T-cell (primary cell): ENCODE results near the gene ATP6V0E2. TPM values are rescaled to one million over a fixed set of nuclear protein-coding genes. Genes with fewer than 3 reads are reported as not detected.
A peak's percentile ranks its signal among the peaks of the same experiment; 100 is the strongest.

ENCODE experiments used
- ATAC-seq, 4 experiments: fragments of 200-7000 bp in 3 of 4; fragments of 150-1000 bp in 1 of 4; cut with Tn5 transposase; replicated peaks in 1 of 4; 1 replicate in 3 of 4; 2 replicates in 1 of 4; pipeline ENCODE4 v1.10.0; 2021; ENCODE audit warnings: moderate library complexity in 3 of 4, mild to moderate bottlenecking in 2 of 4, moderate number of reproducible peaks in 1 of 4
- CTCF ChIA-PET, 2 donors: fragments of 300-600 bp; sonication (Branson Sonifier 250); formaldehyde crosslinking; loops; one replicate each; lab custom pipeline; 2022; ENCODE audit warnings: antibody characterized with exemption in 2 of 2; lab: Charles Lee
- POLR2A ChIA-PET, 2 donors: fragments of 300-600 bp; sonication (Branson Sonifier 250); formaldehyde crosslinking; loops; one replicate each; lab custom pipeline; 2022; ENCODE audit warnings: antibody characterized with exemption in 2 of 2; lab: Charles Lee
- DNase-seq, 35 experiments: peaks; one replicate each; pipeline versions ENCODE4 v3.0.0 to v3.0.0-alpha.2; 2013 to 2023
- H3K27ac ChIP-seq: one replicate; pipeline ENCODE4 v1.5.1; 2013; ENCODE audit warnings: low read length
- H3K27me3 ChIP-seq, 2 experiments: replicated peaks in 1 of 2; 1 replicate in 1 of 2; 2 replicates in 1 of 2; pipeline versions ENCODE4 v1.6.1 to v1.7.0; 2013; ENCODE audit warnings: low read length in 1 of 2, mixed read lengths in 1 of 2; ENCODE audit not compliant: control insufficient read depth in 2 of 2, insufficient read depth in 2 of 2; ENCODE audit errors: extremely low read depth in 1 of 2
- H3K36me3 ChIP-seq, 2 donors: 1 replicate in 1 of 2; 2 replicates in 1 of 2; pipeline versions ENCODE4 v1.6.1 to v1.7.0; 2013; ENCODE audit warnings: low read length in 1 of 2; ENCODE audit not compliant: control insufficient read depth in 2 of 2, insufficient read depth in 1 of 2; ENCODE audit errors: extremely low read depth in 1 of 2
- H3K4me1 ChIP-seq, 2 experiments: 1 replicate in 1 of 2; 2 replicates in 1 of 2; pipeline versions ENCODE4 v1.6.1 to v1.7.0; 2013; ENCODE audit warnings: low read length in 2 of 2, mixed read lengths in 1 of 2; ENCODE audit not compliant: insufficient read depth in 2 of 2, control insufficient read depth in 1 of 2; ENCODE audit errors: extremely low read depth in 1 of 2
- H3K4me3 ChIP-seq, 2 donors: 1 replicate in 1 of 2; 2 replicates in 1 of 2; pipeline versions ENCODE4 v1.5.1 to v1.7.0; 2013; ENCODE audit warnings: mild to moderate bottlenecking in 2 of 2, low read length in 1 of 2, moderate library complexity in 1 of 2; ENCODE audit not compliant: control insufficient read depth in 1 of 2; ENCODE audit errors: extremely low read depth in 1 of 2
- H3K9me3 ChIP-seq: 2 replicates; pipeline ENCODE4 v1.7.0; 2013
- H3K27ac Mint-ChIP-seq, 2 donors: one replicate each; pipeline ENCODE4 v1.8.0; 2020 to 2021; ENCODE audit warnings: mild to moderate bottlenecking in 2 of 2, mixed read lengths in 2 of 2
- H3K27me3 Mint-ChIP-seq, 2 donors: one replicate each; pipeline ENCODE4 v1.8.0; 2021 to 2022; ENCODE audit warnings: mixed read lengths in 2 of 2
- H3K36me3 Mint-ChIP-seq: one replicate; pipeline ENCODE4 v1.8.0; 2021; ENCODE audit warnings: mixed read lengths
- H3K4me1 Mint-ChIP-seq, 3 donors: one replicate each; pipeline ENCODE4 v1.8.0; 2020 to 2022; ENCODE audit warnings: mixed read lengths in 3 of 3, mild to moderate bottlenecking in 1 of 3
- H3K4me3 Mint-ChIP-seq, 3 donors: one replicate each; pipeline ENCODE4 v1.8.0; 2020 to 2022; ENCODE audit warnings: mild to moderate bottlenecking in 3 of 3, mixed read lengths in 3 of 3, moderate library complexity in 3 of 3
- H3K9me3 Mint-ChIP-seq, 3 donors: one replicate each; pipeline ENCODE4 v1.8.0; 2020 to 2022; ENCODE audit warnings: mixed read lengths in 3 of 3
- WGBS: methylation state at CpG from one replicate; pipeline ENCODE4 v1.1.5; 2013; ENCODE audit warnings: missing lambda C conversion rate; ENCODE audit not compliant: insufficient coverage; 5-methylcytosine and 5-hydroxymethylcytosine counted together
- total RNA-seq, 35 experiments: library from RNA in 6 of 35; stranded (reverse) in 6 of 35; fragments of 120-200 nt in 1 of 35; gene quantifications; one replicate each; pipeline versions ENCODE4 v1.2.1 to v1.2.4 and lab custom pipeline; 2013 to 2026

The ATP6V0E2 gene
- total RNA-seq, 5 donors from 2014 or later (not counting 1 experiment from before 2014, with no cell fraction given) = 48.5 to 79.4 (median 63.9) TPM

DNA sequence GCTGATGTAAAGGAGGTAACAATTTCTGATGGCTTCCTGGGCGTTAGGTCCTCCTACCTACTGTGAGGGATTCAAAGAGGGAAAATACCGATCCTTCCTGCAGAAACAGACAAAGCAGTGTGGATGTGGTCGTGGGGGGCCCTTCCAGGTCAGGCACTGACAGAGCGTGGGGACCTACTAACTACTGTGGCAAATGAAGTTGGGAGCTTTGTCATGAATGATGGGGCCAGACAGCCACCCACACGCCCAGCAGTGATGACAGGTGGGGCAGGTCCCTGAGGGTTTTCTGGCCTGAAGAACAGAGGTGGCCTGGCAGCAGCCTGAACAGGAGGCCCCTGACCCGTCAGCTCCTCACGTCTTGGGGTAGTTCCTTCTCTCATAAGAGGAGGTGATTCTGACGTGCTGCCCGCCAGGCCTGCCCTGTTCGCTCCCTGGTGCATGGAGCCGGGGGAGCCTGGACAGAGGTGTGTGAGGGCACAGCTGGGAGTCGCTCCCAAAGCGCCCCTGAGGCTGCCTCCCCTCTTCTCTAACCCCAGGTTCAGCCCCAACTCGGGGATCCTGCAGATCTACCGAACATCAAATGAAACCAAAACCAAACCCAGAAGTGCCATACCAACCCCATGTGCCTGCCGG is 4.2 kb downstream of the ATP6V0E2 start:
- DNase-seq (no peak), ATAC-seq (no peak)
- Histone ChIP-seq H3K4me3 (no peak overlapping the region), H3K27ac (no peak overlapping the region), H3K36me3 (peaks cover 0 to 41% of the 10 kb centered on the region in 2 donors), H3K9me3 (no peaks in the 10 kb centered on the region), H3K27me3 (no peaks in the 10 kb centered on the region), H3K4me1 (peaks cover 13 to 22% of the 10 kb centered on the region in 2 experiments)
- Mint-ChIP-seq H3K27ac (no peak overlapping the region), H3K4me3 (no peak overlapping the region), H3K36me3 (peaks cover 23% of the 10 kb centered on the region), H3K27me3 (no peaks in the 10 kb centered on the region), H3K4me1 (peaks cover 37 to 48% (median 39%) of the 10 kb centered on the region in 3 donors), H3K9me3 (no peaks in the 10 kb centered on the region)
- ChIA-PET POLR2A (interaction anchor here in 1 of 2 donors (0.6 kb wide), 1 partner anchor 1002 kb away, joined by 3 read pairs; no protein-coding TSS in a partner anchor), CTCF (no interaction called here)
- 92% methylated on average over 8 of the region's 16 CpGs for WGBS

DNA sequence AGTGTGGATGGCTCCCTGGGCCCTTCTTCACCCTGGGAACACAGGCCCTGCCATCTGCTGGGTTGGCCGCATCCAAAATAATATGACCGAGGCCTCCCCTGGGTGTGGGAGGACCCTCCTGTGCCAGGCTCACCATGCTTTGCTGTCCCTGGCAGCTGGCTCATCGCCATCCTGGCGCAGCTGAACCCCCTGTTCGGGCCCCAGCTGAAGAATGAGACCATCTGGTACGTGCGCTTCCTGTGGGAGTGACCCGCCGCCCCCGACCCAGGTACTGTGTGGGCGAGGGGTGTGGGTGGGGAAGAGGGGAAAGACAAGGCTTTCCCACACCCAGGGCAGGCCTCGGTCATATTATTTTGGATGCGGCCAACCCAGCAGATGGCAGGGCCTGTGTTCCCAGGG is 4.8 kb downstream of the ATP6V0E2 start:
- ChIA-PET CTCF (no interaction called here), POLR2A (interaction anchor here in 1 of 2 donors (0.6 kb wide), 1 partner anchor 1002 kb away, joined by 3 read pairs; no protein-coding TSS in a partner anchor)
- WGBS = 93% methylated on average over 4 of the region's 13 CpGs
- H3K4me1 ChIP-seq = peaks cover 13 to 24% of the 10 kb centered on the region in 2 experiments
- no peaks in the 10 kb centered on the region for H3K9me3 ChIP-seq
- DNase-seq (peak in 1 of 35 experiments; percentile 0), ATAC-seq (no peak)
- Mint-ChIP-seq H3K27me3 (no peaks in the 10 kb centered on the region), H3K27ac (no peak overlapping the region), H3K4me3 (no peak overlapping the region), H3K9me3 (no peaks in the 10 kb centered on the region), H3K4me1 (peaks cover 40 to 53% (median 44%) of the 10 kb centered on the region in 3 donors), H3K36me3 (peaks cover 23% of the 10 kb centered on the region)
- H3K27ac ChIP-seq = no peak overlapping the region
- H3K4me3 ChIP-seq = no peak overlapping the region
- no peaks in the 10 kb centered on the region for H3K27me3 ChIP-seq
- H3K36me3 ChIP-seq = peaks cover 0 to 41% of the 10 kb centered on the region in 2 donors

DNA sequence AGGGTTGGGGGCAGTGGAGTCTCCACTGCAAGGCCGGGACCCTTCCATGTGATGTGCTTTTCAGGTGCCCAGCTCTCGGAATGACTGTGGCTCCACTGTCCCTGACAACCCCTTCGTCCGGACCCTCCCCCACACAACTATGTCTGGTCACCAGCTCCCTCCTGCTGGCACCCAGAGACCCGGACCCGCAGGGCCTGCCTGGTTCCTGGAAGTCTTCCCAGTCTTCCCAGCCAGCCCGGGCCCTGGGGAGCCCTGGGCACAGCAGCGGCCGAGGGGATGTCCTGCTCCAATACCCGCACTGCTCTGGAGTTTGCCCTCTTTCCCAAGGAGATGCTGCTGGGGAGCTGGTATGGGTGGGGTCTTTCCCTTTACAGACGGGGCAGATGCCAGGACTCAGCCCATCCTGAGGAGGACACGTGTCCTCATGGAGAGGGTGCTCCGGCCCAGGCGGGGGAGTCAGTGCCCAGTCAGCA is 5.5 kb downstream of the ATP6V0E2 start:
- H3K4me3 Mint-ChIP-seq = no peak overlapping the region
- no peak overlapping the region for H3K27ac ChIP-seq
- H3K36me3 Mint-ChIP-seq = peaks cover 23% of the 10 kb centered on the region
- peaks cover 0 to 41% of the 10 kb centered on the region in 2 donors for H3K36me3 ChIP-seq
- WGBS = 89% methylated on average over 8 of the region's 14 CpGs
- POLR2A ChIA-PET = no interaction called here
- H3K4me1 ChIP-seq = peaks cover 12 to 24% of the 10 kb centered on the region in 2 experiments
- no peak overlapping the region for H3K27ac Mint-ChIP-seq
- H3K27me3 Mint-ChIP-seq = no peaks in the 10 kb centered on the region
- ATAC-seq = no peak
- H3K4me1 Mint-ChIP-seq = peaks cover 42 to 54% (median 45%) of the 10 kb centered on the region in 3 donors
- H3K9me3 ChIP-seq = no peaks in the 10 kb centered on the region
- CTCF ChIA-PET = no interaction called here
- no peaks in the 10 kb centered on the region for H3K27me3 ChIP-seq
- peak in 1 of 35 experiments; percentile 0 for DNase-seq
- H3K4me3 ChIP-seq = no peak overlapping the region
- H3K9me3 Mint-ChIP-seq = no peaks in the 10 kb centered on the region

DNA sequence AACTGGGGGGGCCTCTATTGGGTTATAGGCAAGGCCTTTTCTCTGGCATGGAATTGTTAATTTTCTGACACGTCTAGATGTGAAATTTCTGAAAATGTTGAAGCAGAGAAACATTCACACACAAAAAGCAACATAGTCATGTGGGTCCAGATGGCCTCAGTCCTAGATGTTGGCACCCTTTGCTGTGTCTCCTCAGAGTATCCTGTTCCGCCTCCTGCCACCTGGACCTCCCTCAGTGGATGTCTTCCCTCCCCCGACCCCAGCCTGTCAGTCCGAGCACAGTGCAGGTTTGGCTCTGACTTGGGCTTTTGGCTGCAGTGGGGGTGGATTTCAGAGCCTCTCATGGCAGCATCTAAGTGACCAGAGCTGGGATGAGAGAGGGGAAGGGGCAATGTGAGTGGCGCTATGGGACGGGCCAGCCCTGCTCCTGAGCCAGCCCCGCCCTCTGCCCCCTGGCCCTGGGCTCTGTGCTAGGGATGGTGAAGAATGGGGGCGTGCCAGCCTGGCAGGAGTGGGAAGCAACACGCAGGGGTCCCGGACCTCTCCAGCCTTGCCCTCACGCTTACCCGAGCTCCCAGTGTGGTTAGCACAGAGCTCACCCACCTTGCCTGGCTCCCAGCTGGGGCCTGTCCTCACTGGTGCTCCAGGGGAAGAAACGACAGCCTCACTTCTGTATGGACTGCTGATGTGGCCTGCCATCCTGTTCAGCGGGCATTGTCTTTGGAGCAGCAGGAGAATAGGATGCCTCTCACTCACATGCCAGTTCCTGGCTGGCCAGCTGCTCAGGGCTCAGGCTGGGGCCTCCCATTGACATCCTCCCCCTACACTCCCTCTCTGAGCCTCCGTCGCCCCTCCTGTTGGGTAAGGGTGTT is 6.2 kb downstream of the ATP6V0E2 start:
- peaks cover 5 to 17% of the 10 kb centered on the region in 2 experiments for H3K4me1 ChIP-seq
- Mint-ChIP-seq H3K27ac (no peak overlapping the region), H3K9me3 (no peaks in the 10 kb centered on the region), H3K36me3 (peaks cover 23% of the 10 kb centered on the region), H3K4me3 (no peak overlapping the region), H3K27me3 (no peaks in the 10 kb centered on the region), H3K4me1 (peaks cover 35 to 47% (median 38%) of the 10 kb centered on the region in 3 donors)
- no peak overlapping the region for H3K4me3 ChIP-seq
- H3K36me3 ChIP-seq = peaks cover 0 to 41% of the 10 kb centered on the region in 2 donors
- H3K27ac ChIP-seq = no peak overlapping the region
- CTCF ChIA-PET = no interaction called here
- ATAC-seq = no peak
- DNase-seq = peak in 1 of 35 experiments; percentile 0
- H3K27me3 ChIP-seq = no peaks in the 10 kb centered on the region
- H3K9me3 ChIP-seq = no peaks in the 10 kb centered on the region
- POLR2A ChIA-PET = no interaction called here
- 92% methylated on average over 11 of the region's 16 CpGs for WGBS

DNA sequence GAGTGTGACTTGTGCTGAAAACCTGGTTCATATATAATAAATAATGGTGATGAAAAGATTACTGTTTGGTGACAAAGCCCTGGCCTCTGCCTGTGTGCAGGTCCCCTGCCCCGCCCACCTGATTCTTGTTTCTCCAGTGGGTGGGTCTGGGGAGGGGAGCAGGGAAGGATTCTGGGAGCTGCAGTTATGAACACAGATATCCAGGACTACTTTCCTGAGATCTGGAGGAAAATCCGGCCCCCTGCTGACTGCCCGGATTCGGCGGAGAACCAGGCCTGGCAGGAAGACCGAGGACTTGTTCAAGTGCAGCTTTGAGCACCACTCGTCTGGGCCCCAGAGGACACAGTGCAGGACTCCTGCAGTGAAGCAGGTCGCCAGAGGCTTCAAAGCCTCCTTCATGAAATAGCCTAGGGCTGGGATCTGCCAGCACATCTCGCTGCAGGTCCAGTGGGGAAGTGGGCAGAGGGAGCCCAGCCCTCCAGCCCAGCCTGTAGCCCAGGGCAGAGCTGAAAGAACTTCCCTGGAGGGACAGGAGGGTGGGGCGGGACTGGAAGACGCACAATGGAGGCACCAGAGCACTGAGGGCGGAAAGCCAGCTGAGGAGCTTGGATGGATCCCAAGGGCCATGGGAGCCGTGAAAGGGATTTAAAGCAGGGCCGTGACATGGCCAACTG is 7.0 kb downstream of the ATP6V0E2 start:
- Mint-ChIP-seq H3K27me3 (no peaks in the 10 kb centered on the region), H3K36me3 (peaks cover 23% of the 10 kb centered on the region), H3K4me1 (peaks cover 28 to 39% (median 30%) of the 10 kb centered on the region in 3 donors), H3K27ac (peak overlapping the region in 1 of 2 donors; percentile 64), H3K9me3 (no peaks in the 10 kb centered on the region), H3K4me3 (no peak overlapping the region)
- Histone ChIP-seq H3K4me3 (no peak overlapping the region), H3K36me3 (peaks cover 0 to 38% of the 10 kb centered on the region in 2 donors), H3K4me1 (peaks cover 0 to 9% of the 10 kb centered on the region in 2 experiments), H3K27ac (no peak overlapping the region), H3K27me3 (no peaks in the 10 kb centered on the region), H3K9me3 (no peaks in the 10 kb centered on the region)
- ATAC-seq = no peak
- 95% methylated on average over 14 of the region's 14 CpGs for WGBS
- ChIA-PET CTCF (no interaction called here), POLR2A (no interaction called here)
- peak in 2 of 35 experiments; percentile 0 to 5 for DNase-seq
